Forelimb muscle (tissue), 1 donor: ENCODE data around the gene APOL6. TPM values are rescaled to one million over a fixed set of nuclear protein-coding genes. Genes with fewer than 3 reads are reported as not detected.

Experiments used
- DNase-seq: peaks from one replicate; pipeline ENCODE4 v3.0.0-alpha.2; 2013; ENCODE audit warnings: low read depth
- polyA plus RNA-seq: library from polyadenylated mRNA; unstranded; fragments of 120-200 nt; gene quantifications from one replicate; pipeline ENCODE4 v1.2.1, GENCODE V29; 2013; ENCODE audit not compliant: insufficient read length

APOL6 gene
- 1.3 TPM for polyA plus RNA-seq

DNA sequence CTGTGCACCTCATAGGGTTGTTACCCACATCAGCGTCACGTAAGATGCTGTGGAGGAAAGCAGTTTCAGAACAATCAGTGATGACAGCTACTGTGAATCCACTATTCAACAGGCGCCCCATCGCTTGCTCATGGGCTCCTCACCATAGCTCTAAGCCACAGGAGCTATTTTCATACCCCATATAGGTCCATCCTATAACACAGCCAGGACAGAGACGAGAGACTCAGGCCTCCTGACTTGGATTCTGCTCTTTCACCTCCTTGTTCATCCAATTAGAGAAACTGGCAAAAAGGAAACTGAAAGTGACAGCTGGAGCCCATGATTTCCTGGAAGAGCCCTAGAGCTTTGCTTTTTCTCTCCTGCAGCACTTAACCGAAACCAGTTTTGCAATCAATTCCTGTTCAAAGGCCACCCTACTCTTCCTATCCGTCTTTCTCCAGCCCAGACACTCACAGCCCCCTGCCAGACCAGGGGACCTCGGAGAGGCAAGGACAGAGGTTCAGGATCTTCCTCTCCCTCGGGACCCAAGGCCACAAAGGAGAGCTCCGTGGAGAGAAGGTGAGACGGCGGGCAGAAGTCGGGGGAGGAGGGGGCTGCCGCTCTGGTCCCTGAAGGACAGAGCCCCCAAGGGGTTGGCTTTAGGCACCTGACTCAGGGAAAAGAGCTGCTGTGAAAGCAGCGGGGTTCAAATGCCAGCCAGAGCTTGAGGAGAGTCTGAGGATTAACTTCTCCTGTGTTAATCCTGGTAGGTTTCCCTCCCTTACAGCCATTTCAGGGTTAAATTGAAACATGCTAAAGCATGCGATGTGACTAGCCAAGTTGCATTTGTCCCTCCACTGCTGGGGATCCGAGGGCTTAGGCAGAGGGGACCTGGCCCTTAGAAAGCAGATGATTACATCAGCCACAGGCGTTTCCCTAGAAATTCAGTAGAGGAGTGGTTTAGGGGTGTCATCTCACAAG, at the start of gene APOL6:
Gene APOL6, plus strand, starts transcription at position 381 of the 960 bp plus-strand sequence. CDS start 7,980 bp downstream, outside the sequence.
- peak; percentile 64 for DNase-seq

GRCh38 chr22:35599364-35599763, 48.9 kb upstream of the APOL6 start:
- no peak for DNase-seq

DNA sequence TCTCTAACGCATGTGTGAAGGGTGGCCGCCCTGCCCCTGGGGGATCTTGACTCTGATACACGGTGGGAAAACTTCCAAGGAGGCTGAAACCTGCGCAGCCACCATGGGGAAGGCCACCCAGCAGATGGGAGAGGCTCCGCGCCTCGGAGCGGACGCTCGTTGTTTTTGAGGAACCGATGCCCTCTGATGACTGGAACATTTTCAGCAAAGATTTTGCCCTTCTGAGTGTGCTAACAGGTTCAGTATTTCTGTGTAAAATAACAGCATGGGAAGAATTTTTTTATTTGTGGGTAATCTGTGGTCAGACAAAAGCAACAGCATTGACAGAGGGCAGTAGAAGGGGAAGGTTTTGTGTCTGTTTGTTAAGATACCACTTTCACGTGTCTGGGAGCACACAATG, 47.8 kb upstream of the APOL6 start:
- DNase-seq, result no peak

GRCh38 chr22:35601013-35601580, 47.1 kb upstream of the APOL6 start:
- DNase-seq, result no peak

GRCh38 chr22:35601743-35602615, 46.3 kb upstream of the APOL6 start:
- DNase-seq, result no peak

GRCh38 chr22:35604621-35605368, 43.5 kb upstream of the APOL6 start:
- DNase-seq, result no peak

DNA sequence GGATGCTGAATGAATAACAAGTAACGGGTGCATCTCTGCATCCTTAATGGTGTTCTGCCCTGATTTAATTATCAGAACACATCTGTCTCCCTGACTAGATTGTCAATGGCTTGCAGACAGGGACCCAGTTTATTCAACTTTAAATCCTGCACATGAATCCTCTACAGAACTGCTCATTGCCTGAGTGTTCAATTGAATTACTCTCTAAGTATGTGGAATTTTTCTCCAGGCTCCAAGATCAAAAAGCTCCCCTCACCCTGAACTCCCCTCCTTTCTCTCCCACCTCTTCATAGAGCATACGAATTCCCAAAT, 42.9 kb upstream of the APOL6 start:
- DNase-seq, result no peak

GRCh38 chr22:35605851-35606481, 42.3 kb upstream of the APOL6 start:
- no peak for DNase-seq

DNA sequence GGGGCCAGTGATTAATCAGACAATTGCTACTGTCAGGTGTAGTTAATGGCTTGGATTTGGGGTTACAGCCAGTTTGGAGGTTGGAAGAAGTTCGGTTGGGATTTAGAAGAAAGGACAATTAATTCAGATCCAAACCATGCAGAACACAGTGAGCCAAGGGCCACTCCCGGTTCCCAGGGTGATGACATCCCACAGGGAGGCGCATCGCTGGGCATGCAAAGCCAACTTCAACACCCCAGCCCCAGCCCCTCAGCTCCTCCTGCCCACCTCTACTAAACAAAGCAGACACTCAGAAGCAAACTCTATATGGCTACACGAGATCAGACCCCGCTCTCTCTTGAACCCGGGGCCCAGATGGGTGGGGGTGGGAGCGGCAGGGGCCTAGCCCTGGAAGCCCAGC, 41.3 kb upstream of the APOL6 start:
- DNase-seq, result no peak

DNA sequence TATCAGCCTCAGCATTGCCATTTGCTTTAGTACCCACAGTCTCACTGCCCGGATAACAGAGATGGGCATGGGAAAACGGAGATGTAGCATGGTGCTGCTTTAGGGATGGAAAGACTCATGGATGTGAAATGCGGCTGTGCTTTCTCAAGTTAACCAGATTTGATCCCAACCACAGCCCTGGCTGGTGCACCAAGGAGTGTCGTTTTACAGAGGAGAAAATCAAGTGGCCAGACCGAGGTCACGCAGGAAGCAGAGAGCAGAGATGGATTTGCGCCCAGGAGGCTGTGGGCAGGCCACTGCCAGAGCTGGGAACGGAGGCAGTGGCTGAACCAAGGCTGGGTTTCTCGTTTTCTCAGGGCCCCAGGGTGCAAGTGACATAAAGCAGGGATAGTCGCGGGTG, 40.2 kb upstream of the APOL6 start:
- DNase-seq, result no peak

DNA sequence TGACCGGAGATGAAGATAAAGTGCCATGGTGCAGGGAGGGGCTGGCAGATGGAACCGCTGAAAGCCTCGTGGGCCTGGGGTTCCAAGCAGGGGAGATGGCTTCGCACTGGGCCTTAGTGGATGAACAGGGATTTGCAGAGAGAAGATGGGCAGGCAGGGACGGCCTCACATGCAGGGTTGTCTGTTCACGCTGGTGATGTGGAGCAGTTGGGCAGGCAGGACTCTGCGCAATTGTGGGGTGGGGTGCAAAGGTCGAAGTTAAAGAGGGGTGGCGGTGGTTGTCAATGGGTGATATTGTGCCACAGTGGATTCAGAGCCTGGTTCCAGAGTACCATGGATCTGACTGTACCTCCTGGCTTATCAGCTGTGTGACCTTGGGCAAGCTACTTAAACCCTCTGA, 39.0 kb upstream of the APOL6 start:
- DNase-seq, result no peak

- no peak for DNase-seq
Measured at GRCh38 chr22:35609761-35610160, 38.5 kb upstream of the APOL6 start.

DNA sequence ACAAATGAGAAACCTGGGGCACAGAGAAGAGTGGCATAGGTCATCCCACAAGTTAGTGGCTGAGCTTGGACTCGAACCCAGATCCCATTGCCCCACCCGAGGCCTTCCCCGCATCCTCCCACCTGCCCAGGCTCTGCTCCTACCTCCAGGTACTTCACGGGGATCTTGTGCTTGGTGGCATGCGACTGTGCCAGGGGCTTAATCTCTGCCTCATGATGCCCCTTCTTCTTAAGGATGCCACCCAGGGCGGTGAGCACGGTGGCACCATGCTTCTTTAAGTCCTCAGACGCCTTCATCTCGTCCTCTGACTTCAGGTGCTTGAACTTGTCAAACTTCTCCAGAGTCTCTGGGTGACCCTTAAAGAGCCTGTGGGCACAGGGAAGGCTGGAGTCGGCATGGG, 37.5 kb upstream of the APOL6 start:
- DNase-seq, result no peak

- no peak for DNase-seq
Measured at GRCh38 chr22:35611200-35611890, 36.9 kb upstream of the APOL6 start.

GRCh38 chr22:35611891-35612576, 36.2 kb upstream of the APOL6 start:
- no peak for DNase-seq

GRCh38 chr22:35612903-35613302, 35.3 kb upstream of the APOL6 start:
- no peak for DNase-seq

DNA sequence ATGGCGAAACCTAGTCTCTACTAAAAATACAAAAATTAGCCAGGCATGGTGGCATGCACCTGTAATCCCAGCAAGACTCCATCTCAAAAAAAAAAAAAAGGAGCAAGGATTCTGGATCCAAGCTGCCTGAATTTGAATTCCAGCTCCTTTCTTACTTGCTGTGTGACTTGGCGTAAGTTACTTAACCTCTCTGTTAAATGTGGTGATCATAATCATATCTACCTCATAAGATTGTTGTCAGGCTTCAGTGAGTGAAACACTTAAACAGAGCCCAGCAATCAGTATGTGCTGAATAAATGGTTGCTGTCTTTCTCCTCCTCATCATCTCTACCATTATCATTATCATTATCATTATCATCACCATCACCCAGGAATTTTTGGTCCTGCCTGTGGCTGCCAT, 33.8 kb upstream of the APOL6 start:
- no peak for DNase-seq

- no peak for DNase-seq
Measured at GRCh38 chr22:35615156-35615555, 33.1 kb upstream of the APOL6 start.

- no peak for DNase-seq
Measured at GRCh38 chr22:35616043-35616442, 32.2 kb upstream of the APOL6 start.
